Body of pancreas (tissue), 4 donors: ENCODE data around the gene SLAMF9.

Experiments used
- CTCF ChIP-seq, 7 experiments: fragments of 450-650 bp in 4 of 7; fragments of 200-600 bp in 3 of 7; sonication (generic) in 3 of 7; IDR thresholded peaks; one replicate each; pipeline ENCODE4 v1.5.1; 2016 to 2019; ENCODE audit warnings: antibody characterized with exemption in 7 of 7
- POLR2A ChIP-seq, 3 donors: fragments of 450-650 bp; IDR thresholded peaks; one replicate each; pipeline ENCODE4 v1.6.1; 2016; ENCODE audit warnings: antibody characterized with exemption in 3 of 3, mild to moderate bottlenecking in 2 of 3

GRCh38 chr1:159933347-159933746 lies 20.7 kb downstream of the SLAMF9 start:
- TF ChIP-seq CTCF (IDR thresholded peaks at IDR 0.05) (no peak), POLR2A (IDR thresholded peaks at IDR 0.05) (no peak)
